ENCODE measurements around the gene ARID1B.

The ARID1B gene

GRCh38 chr6:156996265-156996664 lies 219.1 kb downstream of the ARID1B start:
- DNase-seq = no peak

- DNase-seq = no peak
Measured at GRCh38 chr6:156998794-156999330, 221.7 kb downstream of the ARID1B start.

GRCh38 chr6:156999762-157000161 lies 222.6 kb downstream of the ARID1B start:
- DNase-seq = no peak

GRCh38 chr6:157001716-157002115 lies 224.5 kb downstream of the ARID1B start:
- no peak for DNase-seq

- DNase-seq = no peak
Measured at GRCh38 chr6:157002774-157003173, 225.6 kb downstream of the ARID1B start.

GRCh38 chr6:157005940-157006339 lies 228.8 kb downstream of the ARID1B start:
- no peak for DNase-seq

GRCh38 chr6:157008568-157008967 lies 231.4 kb downstream of the ARID1B start:
- no peak for DNase-seq

- DNase-seq = no peak
Measured at GRCh38 chr6:157012355-157012754, 235.2 kb downstream of the ARID1B start.

- no peak for DNase-seq
Measured at GRCh38 chr6:157013649-157014304, 236.6 kb downstream of the ARID1B start.

GRCh38 chr6:157014871-157015270 lies 237.7 kb downstream of the ARID1B start:
- no peak for DNase-seq

- no peak for DNase-seq
Measured at GRCh38 chr6:157017022-157017421, 239.8 kb downstream of the ARID1B start.

GRCh38 chr6:157017861-157018260 lies 240.7 kb downstream of the ARID1B start:
- DNase-seq = no peak

GRCh38 chr6:157019115-157019641 lies 242.0 kb downstream of the ARID1B start:
- no peak for DNase-seq

- peak; percentile 48 for DNase-seq
Measured at GRCh38 chr6:157019733-157020132, 242.6 kb downstream of the ARID1B start.

- peak; percentile 38 for DNase-seq
Measured at GRCh38 chr6:157020398-157020797, 243.2 kb downstream of the ARID1B start.

GRCh38 chr6:157020881-157021343 lies 243.7 kb downstream of the ARID1B start:
- DNase-seq = peak; percentile 67

- peak; percentile 93 for DNase-seq
Measured at GRCh38 chr6:157021344-157021992, 244.3 kb downstream of the ARID1B start.

- peak; percentile 91 for DNase-seq
Measured at GRCh38 chr6:157021993-157022740, 245.0 kb downstream of the ARID1B start.

GRCh38 chr6:157023958-157024357 lies 246.8 kb downstream of the ARID1B start:
- DNase-seq = peak; percentile 34

- no peak for DNase-seq
Measured at GRCh38 chr6:157024745-157025144, 247.6 kb downstream of the ARID1B start.

- DNase-seq = peak; percentile 25
Measured at GRCh38 chr6:157025437-157025836, 248.3 kb downstream of the ARID1B start.

GRCh38 chr6:157029980-157030690 lies 253.0 kb downstream of the ARID1B start:
- no peak for DNase-seq

GRCh38 chr6:157030755-157031154 lies 253.6 kb downstream of the ARID1B start:
- no peak for DNase-seq
